Measurements from ENCODE around the gene PPP1R3G. TPM values are rescaled to one million over a fixed set of nuclear protein-coding genes. Genes with fewer than 3 reads are reported as not detected.

PPP1R3G gene
- total RNA-seq, 2 donors from 2014 or later = 8.8 to 16.4 TPM

DNA sequence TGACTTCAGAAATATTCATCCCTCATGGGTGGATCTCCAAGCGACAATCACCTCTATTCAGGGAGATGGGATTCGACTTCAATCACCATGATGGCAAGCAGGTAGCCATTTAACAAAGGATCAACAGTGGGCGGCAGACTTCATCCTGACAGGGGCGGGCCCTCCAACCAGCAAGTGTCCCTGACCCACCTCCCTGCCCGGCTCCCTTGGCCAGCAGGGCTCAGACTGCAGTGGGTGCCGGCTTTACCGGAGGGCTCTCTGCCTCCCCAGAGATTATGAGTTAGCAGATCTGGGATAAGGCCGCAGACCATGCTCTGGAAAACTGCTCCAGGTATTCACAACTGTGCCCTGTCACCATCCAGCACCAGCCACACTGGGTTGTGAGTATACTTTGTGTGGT lies 39.4 kb downstream of the PPP1R3G start:
- H3K9me3 ChIP-seq = no peaks in the 10 kb centered on the region
- no peak overlapping the region for H3K27ac ChIP-seq
- no peaks in the 10 kb centered on the region for H3K27me3 ChIP-seq
- TF ChIP-seq, protein P1, sequence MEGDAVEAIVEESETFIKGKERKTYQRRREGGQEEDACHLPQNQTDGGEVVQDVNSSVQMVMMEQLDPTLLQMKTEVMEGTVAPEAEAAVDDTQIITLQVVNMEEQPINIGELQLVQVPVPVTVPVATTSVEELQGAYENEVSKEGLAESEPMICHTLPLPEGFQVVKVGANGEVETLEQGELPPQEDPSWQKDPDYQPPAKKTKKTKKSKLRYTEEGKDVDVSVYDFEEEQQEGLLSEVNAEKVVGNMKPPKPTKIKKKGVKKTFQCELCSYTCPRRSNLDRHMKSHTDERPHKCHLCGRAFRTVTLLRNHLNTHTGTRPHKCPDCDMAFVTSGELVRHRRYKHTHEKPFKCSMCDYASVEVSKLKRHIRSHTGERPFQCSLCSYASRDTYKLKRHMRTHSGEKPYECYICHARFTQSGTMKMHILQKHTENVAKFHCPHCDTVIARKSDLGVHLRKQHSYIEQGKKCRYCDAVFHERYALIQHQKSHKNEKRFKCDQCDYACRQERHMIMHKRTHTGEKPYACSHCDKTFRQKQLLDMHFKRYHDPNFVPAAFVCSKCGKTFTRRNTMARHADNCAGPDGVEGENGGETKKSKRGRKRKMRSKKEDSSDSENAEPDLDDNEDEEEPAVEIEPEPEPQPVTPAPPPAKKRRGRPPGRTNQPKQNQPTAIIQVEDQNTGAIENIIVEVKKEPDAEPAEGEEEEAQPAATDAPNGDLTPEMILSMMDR (IDR thresholded peaks at IDR 0.05) = no peak
- H3K4me3 ChIP-seq = no peak overlapping the region
- peaks cover 0 to 12% of the 10 kb centered on the region in 2 donors for H3K4me1 ChIP-seq
- no peak for DNase-seq (ENCODE audit: low spot score)
- no peaks in the 10 kb centered on the region for H3K36me3 ChIP-seq

DNA sequence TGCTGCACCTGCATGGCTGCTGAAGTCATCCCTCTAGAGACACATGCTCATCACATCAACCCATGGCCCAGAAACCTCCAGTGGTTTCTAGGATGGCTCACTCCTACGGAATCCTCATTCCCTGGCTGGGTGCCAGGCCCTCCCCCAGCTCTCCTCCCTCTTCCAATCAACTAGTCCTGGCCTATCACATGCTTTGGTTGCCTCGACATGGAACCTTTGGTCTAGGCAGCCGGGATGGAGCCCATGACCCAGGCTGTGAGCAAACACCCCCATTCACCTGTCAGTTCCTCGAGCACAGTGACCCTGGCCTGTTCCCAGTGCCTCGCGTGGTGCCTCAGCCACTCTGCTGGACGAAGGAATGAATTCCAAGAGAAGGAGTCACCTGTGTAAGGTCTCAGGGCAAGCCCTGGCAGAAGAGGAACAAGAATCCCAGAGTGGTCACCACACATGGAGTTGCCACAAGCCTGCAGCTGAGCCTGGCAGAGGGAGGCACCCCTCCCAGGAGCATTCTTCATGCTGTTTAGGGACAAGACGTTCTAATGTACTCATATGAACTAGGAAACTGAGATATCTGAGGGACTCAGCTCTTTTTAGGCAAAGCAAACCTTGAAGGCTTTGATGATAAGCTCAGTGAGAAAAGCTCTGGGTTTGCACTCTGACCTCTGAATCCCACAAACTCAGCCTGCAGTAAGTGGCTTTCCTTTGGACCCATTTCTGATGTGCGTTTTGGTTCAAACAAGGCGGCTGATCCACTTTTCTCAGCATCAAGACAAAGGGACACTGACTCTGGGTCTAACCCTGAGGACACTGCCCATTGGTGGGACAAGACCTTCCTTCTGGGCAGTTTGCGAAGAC lies 40.2 kb downstream of the PPP1R3G start:
- H3K27ac ChIP-seq = no peak overlapping the region
- H3K9me3 ChIP-seq = no peaks in the 10 kb centered on the region

DNA sequence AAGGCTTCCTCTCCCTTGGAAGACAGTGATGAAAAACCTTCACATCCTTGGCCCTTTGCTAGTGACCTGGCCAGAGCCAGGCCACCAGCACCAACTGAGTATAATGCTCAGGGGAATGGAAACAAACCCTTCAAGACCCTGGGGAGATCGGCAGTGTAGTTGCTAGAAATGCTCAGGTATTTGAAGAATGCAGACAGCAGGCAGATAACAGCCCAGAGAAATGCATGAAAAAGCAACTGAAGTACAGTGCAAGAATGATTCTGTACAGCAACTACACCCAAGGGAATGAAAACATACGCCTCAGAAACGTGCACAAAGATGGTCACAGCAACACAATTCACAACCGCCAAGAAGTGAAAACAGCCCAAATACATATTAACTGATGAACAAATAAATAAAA lies 41.1 kb downstream of the PPP1R3G start:
- TF ChIP-seq, protein P1 (IDR thresholded peaks at IDR 0.05) = no peak
- H3K27me3 ChIP-seq = no peaks in the 10 kb centered on the region
- no peak for DNase-seq (ENCODE audit: low spot score)
- peaks cover 0 to 10% of the 10 kb centered on the region in 2 donors for H3K4me1 ChIP-seq
- H3K36me3 ChIP-seq = no peaks in the 10 kb centered on the region
- no peaks in the 10 kb centered on the region for H3K9me3 ChIP-seq
- no peak overlapping the region for H3K27ac ChIP-seq
- H3K4me3 ChIP-seq = no peak overlapping the region

More for the DNA sequence above, 40.2 kb downstream of the PPP1R3G start:
- Histone ChIP-seq H3K27me3 (no peaks in the 10 kb centered on the region), H3K4me1 (peaks cover 0 to 12% of the 10 kb centered on the region in 2 donors), H3K4me3 (no peak overlapping the region), H3K36me3 (no peaks in the 10 kb centered on the region)
- DNase-seq (ENCODE audit: low spot score) = no peak
- TF ChIP-seq, protein P1 (IDR thresholded peaks at IDR 0.05) = no peak

DNA sequence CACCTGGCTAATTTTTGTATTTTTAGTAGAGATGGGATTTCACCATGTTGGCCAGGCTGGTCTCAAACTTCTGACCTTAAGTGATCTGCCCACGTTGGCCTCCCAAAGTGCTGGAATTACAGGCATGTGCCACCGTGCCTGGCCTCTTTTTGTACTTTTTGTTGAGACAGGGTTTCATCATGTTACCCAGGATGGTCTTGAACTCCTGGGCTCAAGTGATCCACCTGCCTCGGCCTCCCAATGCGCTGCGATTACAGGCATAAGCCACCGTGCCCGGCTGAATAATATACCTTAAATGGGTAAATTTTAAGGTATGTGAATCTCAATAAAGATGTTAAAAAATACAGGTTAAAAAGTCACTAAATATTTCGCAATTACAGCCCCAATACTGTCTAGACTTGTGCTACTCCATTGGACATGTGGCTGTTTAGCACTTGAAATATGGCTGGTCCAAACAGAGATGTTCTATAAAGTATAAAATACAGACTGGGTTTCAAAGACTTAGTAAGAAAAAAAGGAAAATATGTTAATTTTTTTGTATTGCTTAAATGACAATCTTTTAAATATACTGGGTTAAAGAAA lies 42.1 kb downstream of the PPP1R3G start:
- H3K9me3 ChIP-seq = no peaks in the 10 kb centered on the region
- no peaks in the 10 kb centered on the region for H3K36me3 ChIP-seq
- no peak for DNase-seq (ENCODE audit: low spot score)
- peaks cover 0 to 4% of the 10 kb centered on the region in 2 donors for H3K4me1 ChIP-seq
- H3K4me3 ChIP-seq = no peak overlapping the region
- TF ChIP-seq, protein P1 (IDR thresholded peaks at IDR 0.05) = no peak
- H3K27me3 ChIP-seq = no peaks in the 10 kb centered on the region
- H3K27ac ChIP-seq = no peak overlapping the region

DNA sequence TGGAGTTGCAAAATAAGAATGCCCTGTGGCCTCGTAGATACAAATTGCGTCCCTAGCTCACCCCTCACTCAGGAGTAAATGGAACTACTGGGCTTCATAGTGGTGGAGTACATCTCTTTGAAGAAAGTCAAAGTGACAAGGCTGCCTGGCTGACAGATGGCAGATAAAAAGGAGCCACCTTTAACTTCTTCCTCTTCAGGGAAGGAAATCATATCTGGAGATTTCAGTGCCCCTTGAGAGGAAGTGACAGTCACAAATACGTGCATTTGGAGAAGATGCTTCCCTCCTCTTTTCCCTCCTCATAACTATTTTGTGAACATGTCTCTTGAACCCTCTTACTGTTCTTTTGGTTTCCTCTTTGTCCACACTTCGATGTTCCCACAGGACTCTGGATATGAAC lies 43.2 kb downstream of the PPP1R3G start:
- Histone ChIP-seq H3K27me3 (no peaks in the 10 kb centered on the region), H3K9me3 (no peaks in the 10 kb centered on the region), H3K27ac (no peak overlapping the region), H3K36me3 (no peaks in the 10 kb centered on the region), H3K4me1 (peaks cover 0 to 8% of the 10 kb centered on the region in 2 donors), H3K4me3 (no peak overlapping the region)
- TF ChIP-seq, protein P1 (IDR thresholded peaks at IDR 0.05) = no peak
- DNase-seq (ENCODE audit: low spot score) = no peak

All from right atrium auricular region (tissue), 2 donors.